ENCODE measurements around the gene SLC13A4.

DNA sequence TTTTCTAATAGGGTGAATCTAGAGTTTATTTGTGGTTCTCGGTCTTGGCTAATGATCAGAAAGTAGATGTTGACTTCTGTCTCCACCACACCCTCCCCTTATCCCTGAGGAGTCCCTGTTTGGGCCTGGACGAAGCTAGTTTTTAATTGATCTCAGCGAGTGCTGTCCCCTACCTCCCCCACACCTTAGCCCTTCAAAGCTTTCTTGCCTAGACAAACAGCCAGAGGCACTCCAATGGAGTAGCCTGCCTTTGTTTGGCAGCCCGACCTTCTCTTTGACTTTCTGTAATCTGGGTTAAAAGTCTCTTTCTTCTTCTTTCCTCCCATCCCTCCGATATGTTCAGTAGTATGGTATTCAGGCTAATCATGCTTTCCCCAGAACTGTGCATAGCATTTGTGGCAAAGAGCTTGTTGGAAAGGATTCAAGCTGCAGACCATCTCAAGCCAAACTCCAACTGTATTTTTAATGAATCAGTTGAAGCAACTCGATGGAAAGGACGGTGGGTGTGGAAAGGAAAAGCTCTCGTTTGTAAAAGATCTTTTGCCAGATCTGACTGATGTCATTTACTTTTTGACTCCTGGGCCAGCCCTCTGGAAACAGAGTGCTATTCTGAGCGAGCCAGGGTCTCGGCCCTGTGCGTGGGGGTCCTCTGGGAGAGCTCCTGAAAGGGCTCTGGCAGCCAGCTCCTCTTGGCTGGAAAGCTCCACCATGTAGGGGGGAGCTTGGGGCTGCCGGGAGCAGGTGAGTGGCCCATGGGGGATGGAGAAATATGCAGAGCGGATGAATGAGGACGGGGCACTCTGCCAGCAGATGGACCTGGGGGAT, 16.1 kb upstream of the SLC13A4 start:
- TF ChIP-seq EZH2 (IDR thresholded peaks at IDR 0.05; ENCODE audit: low read length), result no peak
- TF ChIP-seq CTCF (optimal IDR thresholded peaks at IDR 0.05 in 1 of 3, IDR thresholded peaks at IDR 0.05 in 1 of 3, conservative IDR thresholded peaks at IDR 0.05 in 1 of 3; ENCODE audit: extremely low read depth in 1 of 3, insufficient read depth in 2 of 3, low read length in 3 of 3), result no peak

Measured in keratinocyte (primary cell).